BJ (cell line): ENCODE measurements around the gene FOXD2. TPM values are rescaled to one million over a fixed set of nuclear protein-coding genes. Genes with fewer than 3 reads are reported as not detected.

Source experiments
- CTCF ChIA-PET: fragments of 350-600 bp; formaldehyde crosslinking; extraction: SDS; loops from one replicate; lab custom pipeline; 2021; ENCODE audit warnings: antibody characterized with exemption, inconsistent platforms; lab: Yijun Ruan, JAX
- POLR2A ChIA-PET: fragments of 300-600 bp; sonication (Branson Sonifier 250); formaldehyde crosslinking; extraction: SDS; loops from one replicate; lab custom pipeline; 2021; ENCODE audit warnings: antibody characterized with exemption; lab: Charles Lee
- DNase-seq: peaks from one replicate; pipeline ENCODE4 v3.0.0-alpha.2; 2011; ENCODE audit warnings: low read depth
- H3K27me3 ChIP-seq: 2 replicates; pipeline ENCODE4 v1.6.0; 2011; ENCODE audit warnings: low read length; ENCODE audit not compliant: control insufficient read depth, insufficient read depth
- H3K36me3 ChIP-seq: 2 replicates; pipeline ENCODE4 v1.5.1; 2011; ENCODE audit warnings: low read length; ENCODE audit not compliant: control insufficient read depth, insufficient read depth
- H3K4me3 ChIP-seq: 2 replicates; pipeline ENCODE4 v1.5.1; 2011; ENCODE audit warnings: low read depth, mild to moderate bottlenecking, control low read depth, low read length
- CTCF ChIP-seq: IDR thresholded peaks from 2 replicates; pipeline ENCODE4 v1.5.1; 2011; ENCODE audit warnings: low read depth, mild to moderate bottlenecking, control low read depth, inconsistent platforms, low read length, moderate library complexity; ENCODE audit not compliant: insufficient read depth
- polyA plus RNA-seq: library from polyadenylated mRNA; depleted of rRNA; stranded (reverse); fragments of >200 nt; gene quantifications from 2 replicates; pipeline ENCODE4 v1.2.3, GENCODE V29; 2011

Gene FOXD2
- polyA plus RNA-seq, 1 experiment: 0.09 TPM

- peak; percentile 81 for TF ChIP-seq CTCF
These were observed 5.5 kb upstream of the FOXD2 start for GRCh38 chr1:47432071-47433036.

DNA sequence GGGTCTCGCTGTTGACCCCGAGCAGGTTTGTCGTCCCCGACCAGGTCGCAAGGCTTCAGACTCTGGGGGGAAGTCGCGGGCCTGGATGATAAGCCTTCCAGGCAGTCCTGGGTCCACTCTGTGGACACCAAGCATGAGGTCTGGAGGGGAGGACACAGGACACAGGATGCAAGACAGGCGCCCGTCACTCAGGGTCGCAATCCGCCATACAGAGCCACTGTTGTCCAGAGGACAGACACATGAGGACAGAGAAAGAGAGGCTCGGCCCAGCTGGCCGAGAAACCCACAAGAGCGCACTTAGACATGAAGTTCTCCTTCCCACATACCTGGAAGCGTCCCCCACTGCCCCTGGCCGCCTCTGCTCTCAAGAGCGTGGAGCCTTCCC lies 4.8 kb upstream of the FOXD2 start:
- no peaks in the 10 kb centered on the region for H3K27me3 ChIP-seq
- no peak for DNase-seq
- H3K4me3 ChIP-seq: no peak overlapping the region
- no peak for TF ChIP-seq CTCF
- H3K36me3 ChIP-seq: no peaks in the 10 kb centered on the region; the same call in 1 of the 2 replicates
- ChIA-PET CTCF (interaction anchor here (0.6 to 12.3 kb wide), 16 partner anchors 8 to 294 kb away, joined by 3 to 169 read pairs (median 6); no protein-coding TSS in a partner anchor), POLR2A (no interaction called here)

More at GRCh38 chr1:47432071-47433036, 5.5 kb upstream of the FOXD2 start:
- no peak overlapping the region for H3K4me3 ChIP-seq
- DNase-seq: no peak
- H3K27me3 ChIP-seq: no peaks in the 10 kb centered on the region
- ChIA-PET POLR2A (interaction anchor here (0.6 to 0.7 kb wide), 2 partner anchors 35 to 294 kb away, joined by 3 read pairs; no protein-coding TSS in a partner anchor), CTCF (interaction anchor here (0.5 to 12.3 kb wide), 24 partner anchors 8 to 295 kb away, joined by 3 to 169 read pairs (median 4); partner anchors contain the start of gene PDZK1IP1)
- no peaks in the 10 kb centered on the region; the same call in 1 of the 2 replicates for H3K36me3 ChIP-seq

DNA sequence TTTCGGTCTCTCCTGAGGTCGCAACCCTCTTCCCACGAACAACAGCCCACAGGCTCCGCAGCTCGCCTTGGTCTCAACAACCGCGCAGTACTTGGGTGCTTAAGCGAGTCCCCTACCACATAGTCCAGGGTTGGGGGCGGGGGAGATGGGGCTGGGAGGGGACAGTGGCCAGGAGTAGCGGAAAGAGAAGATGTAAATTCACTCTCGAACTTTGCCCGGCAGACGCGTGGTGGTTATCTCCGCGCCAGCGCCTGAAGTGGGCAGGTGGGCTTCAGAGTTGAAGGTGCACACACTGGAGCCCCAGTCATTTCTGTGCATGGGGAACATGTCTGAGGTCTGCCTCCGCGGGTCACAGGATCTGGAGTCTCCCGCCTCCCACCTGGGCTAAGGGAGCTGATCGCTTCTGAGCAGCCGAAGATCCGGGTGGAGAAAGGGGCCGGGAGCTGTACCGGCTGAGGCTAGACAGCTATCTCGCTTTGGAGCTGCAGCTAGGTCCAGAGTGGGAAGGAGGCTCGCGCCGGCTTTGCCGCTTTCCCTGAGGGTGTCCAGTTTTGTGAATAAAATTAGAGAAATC lies 4.3 kb upstream of the FOXD2 start:
- POLR2A ChIA-PET: interaction anchor here (0.5 kb wide), 1 partner anchor 260 kb away, joined by 10 read pairs; no protein-coding TSS in a partner anchor
- TF ChIP-seq CTCF: no peak
- H3K36me3 ChIP-seq: no peaks in the 10 kb centered on the region; the same call in 1 of the 2 replicates

GRCh38 chr1:47434051-47434842 lies 3.6 kb upstream of the FOXD2 start:
- no peaks in the 10 kb centered on the region; the same call in 1 of the 2 replicates for H3K36me3 ChIP-seq
- peaks cover 2% of the 10 kb centered on the region for H3K27me3 ChIP-seq
- peak overlapping the region; percentile 10; the same call in 1 of the 2 replicates for H3K4me3 ChIP-seq
- POLR2A ChIA-PET: interaction anchor here (0.5 kb wide), 1 partner anchor 260 kb away, joined by 10 read pairs; no protein-coding TSS in a partner anchor
- DNase-seq: no peak
- TF ChIP-seq CTCF: no peak
- CTCF ChIA-PET: interaction anchor here (1.0 to 12.3 kb wide), 7 partner anchors 9 to 293 kb away, joined by 4 to 169 read pairs (median 10); no protein-coding TSS in a partner anchor

More for the DNA sequence above, 4.3 kb upstream of the FOXD2 start:
- no peak for DNase-seq
- CTCF ChIA-PET: interaction anchor here (1.0 to 12.3 kb wide), 7 partner anchors 9 to 293 kb away, joined by 3 to 169 read pairs (median 5); no protein-coding TSS in a partner anchor
- Histone ChIP-seq H3K4me3 (no peak overlapping the region), H3K27me3 (peaks cover under 1% of the 10 kb centered on the region; the same call in 1 of the 2 replicates)
